ENCODE measurements around the gene ELL. TPM values are rescaled to one million over a fixed set of nuclear protein-coding genes. Genes with fewer than 3 reads are reported as not detected.

The ELL gene
- total and polyA plus RNA-seq, 9 of the 15 experiments (the other 6 are each of a cell fraction or from before 2014, with no cell fraction given): 0.24 to 22.5 (median 4.1) TPM

DNA sequence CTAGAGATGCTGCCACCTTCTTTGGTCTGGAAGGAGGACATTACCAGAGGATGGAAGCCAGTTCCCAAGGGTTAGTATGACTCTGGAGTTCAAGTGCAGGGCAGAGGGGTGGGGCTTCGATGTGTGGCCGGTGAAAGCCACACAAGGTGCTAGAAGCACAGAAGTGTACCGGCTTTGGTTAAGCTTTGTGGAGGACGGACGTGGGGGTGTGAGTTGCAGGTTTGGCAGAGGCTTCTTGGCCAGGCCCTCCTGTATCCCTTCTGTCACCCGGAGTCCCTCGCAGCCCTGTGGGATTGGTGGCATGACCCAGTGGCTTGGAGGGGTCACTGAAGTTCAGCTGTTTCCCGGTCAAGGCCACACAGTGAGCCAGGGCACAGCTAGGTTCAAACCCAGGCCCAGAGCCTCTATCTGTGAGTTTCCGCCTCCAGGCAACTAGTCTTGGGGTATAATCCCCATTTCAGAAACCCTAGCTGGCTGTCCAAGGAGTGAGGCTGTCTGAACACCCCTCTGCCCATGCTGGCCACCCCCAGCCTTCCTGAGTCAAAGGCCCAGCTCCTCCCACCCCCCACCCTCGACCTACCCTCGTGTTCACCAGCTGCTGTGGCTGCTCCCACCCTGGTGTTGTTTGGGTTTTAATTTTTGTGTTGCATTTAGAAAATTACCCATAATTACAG is 107.2 kb downstream of the ELL start (continued):
- TF ChIP-seq, protein P1, sequence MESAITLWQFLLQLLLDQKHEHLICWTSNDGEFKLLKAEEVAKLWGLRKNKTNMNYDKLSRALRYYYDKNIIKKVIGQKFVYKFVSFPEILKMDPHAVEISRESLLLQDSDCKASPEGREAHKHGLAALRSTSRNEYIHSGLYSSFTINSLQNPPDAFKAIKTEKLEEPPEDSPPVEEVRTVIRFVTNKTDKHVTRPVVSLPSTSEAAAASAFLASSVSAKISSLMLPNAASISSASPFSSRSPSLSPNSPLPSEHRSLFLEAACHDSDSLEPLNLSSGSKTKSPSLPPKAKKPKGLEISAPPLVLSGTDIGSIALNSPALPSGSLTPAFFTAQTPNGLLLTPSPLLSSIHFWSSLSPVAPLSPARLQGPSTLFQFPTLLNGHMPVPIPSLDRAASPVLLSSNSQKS (CRISPR knock-in tag; IDR thresholded peaks at IDR 0.05): no peak
- TF ChIP-seq, protein P2, sequence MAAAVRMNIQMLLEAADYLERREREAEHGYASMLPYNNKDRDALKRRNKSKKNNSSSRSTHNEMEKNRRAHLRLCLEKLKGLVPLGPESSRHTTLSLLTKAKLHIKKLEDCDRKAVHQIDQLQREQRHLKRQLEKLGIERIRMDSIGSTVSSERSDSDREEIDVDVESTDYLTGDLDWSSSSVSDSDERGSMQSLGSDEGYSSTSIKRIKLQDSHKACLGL (CRISPR knock-in tag; IDR thresholded peaks at IDR 0.05; ENCODE audit: borderline replicate concordance, poor library complexity, severe bottlenecking): no peak
- TF ChIP-seq, protein P3, sequence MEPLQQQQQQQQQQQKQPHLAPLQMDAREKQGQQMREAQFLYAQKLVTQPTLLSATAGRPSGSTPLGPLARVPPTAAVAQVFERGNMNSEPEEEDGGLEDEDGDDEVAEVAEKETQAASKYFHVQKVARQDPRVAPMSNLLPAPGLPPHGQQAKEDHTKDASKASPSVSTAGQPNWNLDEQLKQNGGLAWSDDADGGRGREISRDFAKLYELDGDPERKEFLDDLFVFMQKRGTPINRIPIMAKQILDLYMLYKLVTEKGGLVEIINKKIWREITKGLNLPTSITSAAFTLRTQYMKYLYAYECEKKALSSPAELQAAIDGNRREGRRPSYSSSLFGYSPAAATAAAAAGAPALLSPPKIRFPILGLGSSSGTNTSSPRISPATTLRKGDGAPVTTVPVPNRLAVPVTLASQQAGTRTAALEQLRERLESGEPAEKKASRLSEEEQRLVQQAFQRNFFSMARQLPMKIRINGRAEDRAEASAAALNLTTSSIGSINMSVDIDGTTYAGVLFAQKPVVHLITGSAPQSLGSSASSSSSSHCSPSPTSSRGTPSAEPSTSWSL (CRISPR knock-in tag; IDR thresholded peaks at IDR 0.05; ENCODE audit: borderline replicate concordance): no peak
- TF ChIP-seq PRMT5 (CRISPR knock-in tag; IDR thresholded peaks at IDR 0.05) (no peak), ZFX (CRISPR knock-in tag; IDR thresholded peaks at IDR 0.05) (peak; percentile 76), EGR1 (conservative IDR thresholded peaks at IDR 0.05) (no peak), ZNF23 (CRISPR knock-in tag; IDR thresholded peaks at IDR 0.05) (no peak), ZNF507 (tag; conservative IDR thresholded peaks at IDR 0.05) (no peak), HLTF (IDR thresholded peaks at IDR 0.05) (no peak), HDAC6 (IDR thresholded peaks at IDR 0.05; ENCODE audit: low read depth, low read length) (no peak), RBFOX2 (IDR thresholded peaks at IDR 0.05; ENCODE audit: low read depth, low read length) (peak; percentile 47), BCOR (IDR thresholded peaks at IDR 0.05) (no peak; the same call in 1 of the 2 replicates), POLR2B (IDR thresholded peaks at IDR 0.05; ENCODE audit: low read depth, partially characterized antibody) (peak; percentile 59), ARID1B (IDR thresholded peaks at IDR 0.05) (no peak; the same call in 1 of the 2 replicates), GABPB1 (CRISPR knock-in tag; IDR thresholded peaks at IDR 0.05) (no peak), ZNF316 (IDR thresholded peaks at IDR 0.05) (no peak), U2AF1 (optimal IDR thresholded peaks at IDR 0.05; ENCODE audit: low read depth, low read length) (no peak), PHF20 (IDR thresholded peaks at IDR 0.05; ENCODE audit: partially characterized antibody) (no peak)
- TF ChIP-seq, protein P4, sequence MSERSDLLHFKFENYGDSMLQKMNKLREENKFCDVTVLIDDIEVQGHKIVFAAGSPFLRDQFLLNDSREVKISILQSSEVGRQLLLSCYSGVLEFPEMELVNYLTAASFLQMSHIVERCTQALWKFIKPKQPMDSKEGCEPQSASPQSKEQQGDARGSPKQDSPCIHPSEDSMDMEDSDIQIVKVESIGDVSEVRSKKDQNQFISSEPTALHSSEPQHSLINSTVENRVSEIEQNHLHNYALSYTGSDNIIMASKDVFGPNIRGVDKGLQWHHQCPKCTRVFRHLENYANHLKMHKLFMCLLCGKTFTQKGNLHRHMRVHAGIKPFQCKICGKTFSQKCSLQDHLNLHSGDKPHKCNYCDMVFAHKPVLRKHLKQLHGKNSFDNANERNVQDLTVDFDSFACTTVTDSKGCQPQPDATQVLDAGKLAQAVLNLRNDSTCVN (CRISPR knock-in tag; IDR thresholded peaks at IDR 0.05): no peak
- TF ChIP-seq, protein P5, sequence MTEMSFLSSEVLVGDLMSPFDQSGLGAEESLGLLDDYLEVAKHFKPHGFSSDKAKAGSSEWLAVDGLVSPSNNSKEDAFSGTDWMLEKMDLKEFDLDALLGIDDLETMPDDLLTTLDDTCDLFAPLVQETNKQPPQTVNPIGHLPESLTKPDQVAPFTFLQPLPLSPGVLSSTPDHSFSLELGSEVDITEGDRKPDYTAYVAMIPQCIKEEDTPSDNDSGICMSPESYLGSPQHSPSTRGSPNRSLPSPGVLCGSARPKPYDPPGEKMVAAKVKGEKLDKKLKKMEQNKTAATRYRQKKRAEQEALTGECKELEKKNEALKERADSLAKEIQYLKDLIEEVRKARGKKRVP (CRISPR knock-in tag; IDR thresholded peaks at IDR 0.05): 0 out of 2 replicates have a peak, but pooled peaks have one; percentile 9
- TF ChIP-seq, protein P6, sequence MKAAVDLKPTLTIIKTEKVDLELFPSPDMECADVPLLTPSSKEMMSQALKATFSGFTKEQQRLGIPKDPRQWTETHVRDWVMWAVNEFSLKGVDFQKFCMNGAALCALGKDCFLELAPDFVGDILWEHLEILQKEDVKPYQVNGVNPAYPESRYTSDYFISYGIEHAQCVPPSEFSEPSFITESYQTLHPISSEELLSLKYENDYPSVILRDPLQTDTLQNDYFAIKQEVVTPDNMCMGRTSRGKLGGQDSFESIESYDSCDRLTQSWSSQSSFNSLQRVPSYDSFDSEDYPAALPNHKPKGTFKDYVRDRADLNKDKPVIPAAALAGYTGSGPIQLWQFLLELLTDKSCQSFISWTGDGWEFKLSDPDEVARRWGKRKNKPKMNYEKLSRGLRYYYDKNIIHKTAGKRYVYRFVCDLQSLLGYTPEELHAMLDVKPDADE (conservative IDR thresholded peaks at IDR 0.05; ENCODE audit: control insufficient read depth, low read depth, low read length): no peak
- TF ChIP-seq, protein P7, sequence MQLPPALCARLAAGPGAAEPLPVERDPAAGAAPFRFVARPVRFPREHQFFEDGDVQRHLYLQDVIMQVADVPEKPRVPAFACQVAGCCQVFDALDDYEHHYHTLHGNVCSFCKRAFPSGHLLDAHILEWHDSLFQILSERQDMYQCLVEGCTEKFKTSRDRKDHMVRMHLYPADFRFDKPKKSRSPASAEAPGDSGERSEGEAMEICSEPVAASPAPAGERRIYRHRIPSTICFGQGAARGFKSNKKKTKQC (CRISPR knock-in tag; IDR thresholded peaks at IDR 0.05): no peak
